Endothelial cell of umbilical vein (primary cell): Measurements from ENCODE around the gene RNF150. TPM values are rescaled to one million over a fixed set of nuclear protein-coding genes. Genes with fewer than 3 reads are reported as not detected.

Experiments
- BruUV-seq: library from RNA; stranded (reverse); fragments of 400-500 nt; replicated peaks from 2 replicates; lab custom pipeline; 2021; lab: Mats Ljungman, UMichigan
- CTCF ChIA-PET: fragments of 300-600, 350-600 bp; sonication (Branson Sonifier 250); formaldehyde crosslinking; loops from one replicate; lab custom pipeline; 2021; ENCODE audit warnings: antibody characterized with exemption, inconsistent platforms; lab: Charles Lee
- POLR2A ChIA-PET: fragments of 300-600, 350-600 bp; sonication (Branson Sonifier 250); formaldehyde crosslinking; loops from one replicate; lab custom pipeline; 2021; ENCODE audit warnings: antibody characterized with exemption, inconsistent platforms; lab: Charles Lee
- DNase-seq: peaks from one replicate; pipeline ENCODE4 v3.0.0-alpha.2; 2011; ENCODE audit warnings: low read depth, low spot score
- FAIRE-seq: peaks from 2 replicates; lab custom pipeline; 2011; peaks lifted over from hg19 to GRCh38; lab: Jason Lieb, UNC
- H2AFZ ChIP-seq: 2 replicates; pipeline ENCODE4 v1.6.0; 2012; ENCODE audit warnings: low read depth, low read length, control low read depth, inconsistent platforms
- H3K27ac ChIP-seq: 2 replicates; pipeline ENCODE4 v1.5.1; 2011; ENCODE audit warnings: low read depth, mild to moderate bottlenecking, control low read depth, low read length, moderate library complexity; ENCODE audit not compliant: insufficient read depth
- H3K27me3 ChIP-seq, 2 experiments: 2 replicates each; pipeline versions ENCODE4 v1.6.0 to v1.6.1; 2011; ENCODE audit warnings: low read length in 2 of 2, mixed read lengths in 1 of 2; ENCODE audit not compliant: control insufficient read depth in 2 of 2, insufficient read depth in 2 of 2
- H3K36me3 ChIP-seq, 2 experiments: 2 replicates in 1 of 2; 3 replicates in 1 of 2; pipeline ENCODE4 v1.5.1; 2011; ENCODE audit warnings: low read length in 2 of 2, mild to moderate bottlenecking in 1 of 2, moderate library complexity in 1 of 2; ENCODE audit not compliant: control insufficient read depth in 2 of 2, insufficient read depth in 2 of 2; ENCODE audit errors: extremely low read depth in 1 of 2
- H3K4me1 ChIP-seq: 3 replicates; pipeline ENCODE4 v1.5.1; 2011; ENCODE audit warnings: mild to moderate bottlenecking, low read length; ENCODE audit not compliant: control insufficient read depth, insufficient read depth; ENCODE audit errors: extremely low read depth
- H3K4me2 ChIP-seq: 2 replicates; pipeline ENCODE4 v1.6.1; 2011; ENCODE audit warnings: low read length, control low read depth, mixed read lengths; ENCODE audit not compliant: insufficient read depth
- H3K4me3 ChIP-seq, 3 experiments: fragments of 200-600 bp in 1 of 3; sonication (generic), shearing (Covaris generic) in 1 of 3; replicated peaks in 1 of 3; 2 replicates each; pipeline ENCODE4 v1.5.1; 2011 to 2016; ENCODE audit warnings: control low read depth in 3 of 3, low read length in 3 of 3, mild to moderate bottlenecking in 2 of 3, inconsistent platforms in 1 of 3, low read depth in 1 of 3, moderate library complexity in 1 of 3; ENCODE audit not compliant: insufficient read depth in 1 of 3
- H3K79me2 ChIP-seq: 2 replicates; pipeline ENCODE4 v1.6.0; 2012; ENCODE audit warnings: low read length, inconsistent platforms; ENCODE audit not compliant: control insufficient read depth, insufficient read depth
- H3K9ac ChIP-seq: replicated peaks from 2 replicates; pipeline ENCODE3; 2011; ENCODE audit warnings: low read length, control low read depth; ENCODE audit not compliant: insufficient read depth; ENCODE audit errors: extremely low read depth
- H3K9me1 ChIP-seq: replicated peaks from 3 replicates; pipeline ENCODE4 v1.6.0; 2011; ENCODE audit warnings: mild to moderate bottlenecking, low read length; ENCODE audit not compliant: control insufficient read depth, insufficient read depth; ENCODE audit errors: extremely low read depth
- H3K9me3 ChIP-seq: replicated peaks from 2 replicates; pipeline ENCODE4 v1.5.1; 2012; ENCODE audit warnings: low read length, inconsistent platforms; ENCODE audit not compliant: control insufficient read depth, insufficient read depth
- H4K20me1 ChIP-seq: replicated peaks from 2 replicates; pipeline ENCODE3; 2011; ENCODE audit warnings: mild to moderate bottlenecking, low read length; ENCODE audit not compliant: control insufficient read depth, insufficient read depth; ENCODE audit errors: extremely low read depth
- EZH2 ChIP-seq: IDR thresholded peaks from 2 replicates; pipeline ENCODE4 v1.6.1; 2012; ENCODE audit warnings: borderline replicate concordance, low read depth, mild to moderate bottlenecking, moderate library complexity, low read length, inconsistent platforms; ENCODE audit not compliant: severe bottlenecking
- FOS ChIP-seq: IDR thresholded peaks from 2 replicates; pipeline ENCODE4 v1.6.1; 2011; ENCODE audit warnings: mild to moderate bottlenecking, low read length, moderate library complexity, borderline replicate concordance; ENCODE audit not compliant: insufficient read depth
- GATA2 ChIP-seq: IDR thresholded peaks from 2 replicates; pipeline ENCODE4 v1.7.0; 2011; ENCODE audit warnings: low read depth, mild to moderate bottlenecking, moderate library complexity, mixed read lengths, low read length; ENCODE audit not compliant: insufficient read length, insufficient read depth
- JUN ChIP-seq: IDR thresholded peaks from 2 replicates; pipeline ENCODE4 v1.6.1; 2011; ENCODE audit warnings: borderline replicate concordance, low read depth; ENCODE audit not compliant: insufficient read length, insufficient read depth
- MYC ChIP-seq: IDR thresholded peaks from one replicate; pipeline ENCODE4 v1.6.1; 2011; ENCODE audit warnings: mild to moderate bottlenecking, low read depth, low read length
- POLR2A ChIP-seq: IDR thresholded peaks from 2 replicates; pipeline ENCODE4 v1.6.1; 2012; ENCODE audit warnings: low read depth, mild to moderate bottlenecking, control low read depth, low read length
- POLR2AphosphoS5 ChIP-seq: IDR thresholded peaks from 2 replicates; pipeline ENCODE4 v1.6.1; 2012; ENCODE audit warnings: low read depth, mild to moderate bottlenecking, control low read depth, low read length, moderate library complexity; ENCODE audit not compliant: insufficient read depth
- dilution Hi-C: fragments of 300-500 bp; cut with MboI; formaldehyde crosslinking; loops from one replicate; pipeline ENCODE4 v1.15.0; 2019; ENCODE audit warnings: low sequenced_read_pairs; ENCODE audit not compliant: extremely low pct_ligation_motif_present
- intact Hi-C: fragments of 100-400 bp; cut with micrococcal nuclease; formaldehyde crosslinking; loops from one replicate; pipeline ENCODE4 v1.10.0; 2022
- polyA plus RNA-seq, 4 experiments: library from polyadenylated mRNA; depleted of rRNA in 3 of 4; stranded (reverse) in 3 of 4; unstranded in 1 of 4; fragments of >200 nt; gene quantifications; 2 replicates each; pipeline versions ENCODE4 v1.2.1 to v1.2.3, GENCODE V29; 2011 to 2012; ENCODE audit warnings: missing spikeins in 1 of 4
- total RNA-seq: library from RNA; stranded (reverse); gene quantifications from 2 replicates; pipeline ENCODE4 v1.2.3, GENCODE V29; 2021
- TF ChIP-seq, protein P1 (sequence below), 2 donors: IDR thresholded peaks; 1 replicate in 1 of 2; 2 replicates in 1 of 2; pipeline ENCODE4 v1.5.1; 2011; ENCODE audit warnings: low read length in 2 of 2, mild to moderate bottlenecking in 2 of 2, moderate library complexity in 2 of 2, control low read depth in 1 of 2, inconsistent platforms in 1 of 2, low read depth in 1 of 2; ENCODE audit not compliant: insufficient read depth in 1 of 2; ENCODE audit errors: extremely low read depth in 1 of 2
- TF ChIP-seq, protein P2 (sequence below): IDR thresholded peaks from 2 replicates; pipeline ENCODE4 v1.6.1; 2011; ENCODE audit not compliant: insufficient read depth, insufficient read length

RNF150 gene
- total and polyA plus RNA-seq, 2 donors (not counting 3 experiments of a cell fraction or from before 2014, with no cell fraction given), result 0.33 to 0.35 TPM

DNA sequence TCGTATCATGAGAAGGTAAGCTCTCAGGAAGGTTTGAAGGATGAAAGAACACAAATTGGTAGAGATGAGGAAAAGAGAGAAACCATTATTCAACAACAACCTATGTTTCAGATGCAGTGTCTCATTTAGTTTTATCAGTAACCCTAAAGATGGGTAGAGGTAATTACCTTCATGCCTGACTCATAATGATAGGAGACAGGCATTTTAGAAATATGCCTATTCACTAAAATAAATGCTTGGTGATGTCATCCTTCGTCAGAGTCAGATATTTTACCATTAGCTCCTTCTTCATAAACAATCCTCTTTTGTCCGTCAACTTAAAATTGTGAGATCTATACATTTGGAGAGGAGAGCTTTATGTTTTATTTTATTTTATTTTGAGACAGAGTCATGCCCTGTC, 21.5 kb upstream of the RNF150 start:
- no peak for TF ChIP-seq POLR2AphosphoS5
- TF ChIP-seq FOS, result no peak
- TF ChIP-seq EZH2, result no peak
- TF ChIP-seq JUN, result no peak
- no peak for TF ChIP-seq POLR2A
- TF ChIP-seq GATA2, result no peak
- TF ChIP-seq, protein P1, sequence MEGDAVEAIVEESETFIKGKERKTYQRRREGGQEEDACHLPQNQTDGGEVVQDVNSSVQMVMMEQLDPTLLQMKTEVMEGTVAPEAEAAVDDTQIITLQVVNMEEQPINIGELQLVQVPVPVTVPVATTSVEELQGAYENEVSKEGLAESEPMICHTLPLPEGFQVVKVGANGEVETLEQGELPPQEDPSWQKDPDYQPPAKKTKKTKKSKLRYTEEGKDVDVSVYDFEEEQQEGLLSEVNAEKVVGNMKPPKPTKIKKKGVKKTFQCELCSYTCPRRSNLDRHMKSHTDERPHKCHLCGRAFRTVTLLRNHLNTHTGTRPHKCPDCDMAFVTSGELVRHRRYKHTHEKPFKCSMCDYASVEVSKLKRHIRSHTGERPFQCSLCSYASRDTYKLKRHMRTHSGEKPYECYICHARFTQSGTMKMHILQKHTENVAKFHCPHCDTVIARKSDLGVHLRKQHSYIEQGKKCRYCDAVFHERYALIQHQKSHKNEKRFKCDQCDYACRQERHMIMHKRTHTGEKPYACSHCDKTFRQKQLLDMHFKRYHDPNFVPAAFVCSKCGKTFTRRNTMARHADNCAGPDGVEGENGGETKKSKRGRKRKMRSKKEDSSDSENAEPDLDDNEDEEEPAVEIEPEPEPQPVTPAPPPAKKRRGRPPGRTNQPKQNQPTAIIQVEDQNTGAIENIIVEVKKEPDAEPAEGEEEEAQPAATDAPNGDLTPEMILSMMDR (IDR thresholded peaks at IDR 0.05; ENCODE audit: extremely low read depth in 1 of 2, insufficient read depth in 1 of 2, low read depth in 1 of 2, low read length in 2 of 2), result no peak
- TF ChIP-seq, protein P2, sequence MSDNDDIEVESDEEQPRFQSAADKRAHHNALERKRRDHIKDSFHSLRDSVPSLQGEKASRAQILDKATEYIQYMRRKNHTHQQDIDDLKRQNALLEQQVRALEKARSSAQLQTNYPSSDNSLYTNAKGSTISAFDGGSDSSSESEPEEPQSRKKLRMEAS, result no peak
- TF ChIP-seq MYC, result no peak
- no peak overlapping the region for H3K4me3 ChIP-seq
- ChIA-PET CTCF (interaction anchor here (1.1 kb wide), 1 partner anchor 22 kb away, joined by 4 read pairs; the partner anchor contains the start of gene RNF150), POLR2A (no interaction called here)
- H3K36me3 ChIP-seq, result no peaks in the 10 kb centered on the region
- H3K79me2 ChIP-seq, result no peaks in the 10 kb centered on the region
- H3K9me1 ChIP-seq, result no peaks in the 10 kb centered on the region
- H3K9ac ChIP-seq, result no peak overlapping the region
- no peak for FAIRE-seq
- H3K27me3 ChIP-seq, result peaks cover 3% of the 10 kb centered on the region in 2 experiments
- H3K27ac ChIP-seq, result no peak overlapping the region
- no peak overlapping the region for H3K4me2 ChIP-seq
- no peak for DNase-seq
- dilution Hi-C loops (no loop called here), intact Hi-C loops (loop anchor here (5.0 kb wide), 3 partner anchors 153 to 1933 kb away; no protein-coding TSS in a partner anchor)
- H3K4me1 ChIP-seq, result no peaks in the 10 kb centered on the region
- H4K20me1 ChIP-seq, result no peaks in the 10 kb centered on the region
- no peak overlapping the region for H2AFZ ChIP-seq
- BruUV-seq, result no TSS peak
- H3K9me3 ChIP-seq, result no peaks in the 10 kb centered on the region
